ENCODE results near the gene SORCS3. TPM values are rescaled to one million over a fixed set of nuclear protein-coding genes. Genes with fewer than 3 reads are reported as not detected.

The SORCS3 gene
- total RNA-seq, 1 donor from 2014 or later: 0.31 TPM

GRCh38 chr10:104981995-104982394, 340.9 kb downstream of the SORCS3 start:
- no peaks in the 10 kb centered on the region for H3K4me1 Mint-ChIP-seq (ENCODE audit: low read depth)
- no peak for DNase-seq (ENCODE audit: low spot score, unreplicated experiment)
- no peaks in the 10 kb centered on the region for H3K36me3 Mint-ChIP-seq (ENCODE audit: insufficient read depth)
- no peak overlapping the region for H3K4me3 Mint-ChIP-seq (ENCODE audit: low read depth)
- peaks cover 9% of the 10 kb centered on the region for H3K9me3 Mint-ChIP-seq (ENCODE audit: low read depth)
- H3K27ac Mint-ChIP-seq: no peak overlapping the region
- TF ChIP-seq CTCF (IDR thresholded peaks at IDR 0.05; ENCODE audit: unreplicated experiment): no peak
- no peaks in the 10 kb centered on the region for H3K27me3 Mint-ChIP-seq

GRCh38 chr10:104988686-104989085, 347.6 kb downstream of the SORCS3 start:
- Mint-ChIP-seq H3K27ac (no peak overlapping the region), H3K27me3 (no peaks in the 10 kb centered on the region), H3K4me3 (ENCODE audit: low read depth) (no peak overlapping the region), H3K4me1 (ENCODE audit: low read depth) (no peaks in the 10 kb centered on the region), H3K9me3 (ENCODE audit: low read depth) (peaks cover 9% of the 10 kb centered on the region), H3K36me3 (ENCODE audit: insufficient read depth) (no peaks in the 10 kb centered on the region)
- TF ChIP-seq CTCF (IDR thresholded peaks at IDR 0.05; ENCODE audit: unreplicated experiment): no peak
- no peak for DNase-seq (ENCODE audit: low spot score, unreplicated experiment)

- Mint-ChIP-seq H3K4me3 (ENCODE audit: low read depth) (no peak overlapping the region), H3K27me3 (no peaks in the 10 kb centered on the region), H3K9me3 (ENCODE audit: low read depth) (peaks cover 9% of the 10 kb centered on the region), H3K27ac (no peak overlapping the region), H3K4me1 (ENCODE audit: low read depth) (no peaks in the 10 kb centered on the region), H3K36me3 (ENCODE audit: insufficient read depth) (no peaks in the 10 kb centered on the region)
- no peak for TF ChIP-seq CTCF (IDR thresholded peaks at IDR 0.05; ENCODE audit: unreplicated experiment)
- DNase-seq (ENCODE audit: low spot score, unreplicated experiment): no peak
Observed at GRCh38 chr10:104989880-104990279, 348.8 kb downstream of the SORCS3 start.

GRCh38 chr10:104993085-104993484, 352.0 kb downstream of the SORCS3 start:
- Mint-ChIP-seq H3K9me3 (ENCODE audit: low read depth) (no peaks in the 10 kb centered on the region), H3K27ac (no peak overlapping the region), H3K36me3 (ENCODE audit: insufficient read depth) (no peaks in the 10 kb centered on the region), H3K4me3 (ENCODE audit: low read depth) (no peak overlapping the region), H3K27me3 (peaks cover 6% of the 10 kb centered on the region), H3K4me1 (ENCODE audit: low read depth) (no peaks in the 10 kb centered on the region)
- TF ChIP-seq CTCF (IDR thresholded peaks at IDR 0.05; ENCODE audit: unreplicated experiment): no peak
- DNase-seq (ENCODE audit: low spot score, unreplicated experiment): no peak

- no peak overlapping the region for H3K27ac Mint-ChIP-seq
- TF ChIP-seq CTCF (IDR thresholded peaks at IDR 0.05; ENCODE audit: unreplicated experiment): no peak
- peaks cover 12% of the 10 kb centered on the region for H3K27me3 Mint-ChIP-seq
- no peak overlapping the region for H3K4me3 Mint-ChIP-seq (ENCODE audit: low read depth)
- no peak for DNase-seq (ENCODE audit: low spot score, unreplicated experiment)
- no peaks in the 10 kb centered on the region for H3K36me3 Mint-ChIP-seq (ENCODE audit: insufficient read depth)
- peaks cover 10% of the 10 kb centered on the region for H3K4me1 Mint-ChIP-seq (ENCODE audit: low read depth)
- no peaks in the 10 kb centered on the region for H3K9me3 Mint-ChIP-seq (ENCODE audit: low read depth)
Observed at GRCh38 chr10:105001269-105001668, 360.2 kb downstream of the SORCS3 start.

All from progenitor cell of endocrine pancreas (in vitro differentiated cells).